ENCODE results near the gene RDH11.
"Not testable (repeated sequence)": the region's sequence is repeated elsewhere in the genome, so short reads cannot be mapped to it uniquely, and the experiment has no call there.

The RDH11 gene

GRCh38 chr14:67704484-67705089, 9.0 kb upstream of the RDH11 start:
- peak in 1 of 3 donors; percentile 14 for DNase-seq (ENCODE audit: low read depth in 3 of 3)

GRCh38 chr14:67703997-67704396, 8.4 kb upstream of the RDH11 start:
- DNase-seq (ENCODE audit: low read depth in 3 of 3), result no peak

- not testable (repeated sequence) for DNase-seq (ENCODE audit: low read depth in 3 of 3)
Observed at GRCh38 chr14:67701492-67701891, 5.9 kb upstream of the RDH11 start, which contains the start of gene RDH12. RDH12 (plus strand) TSS chr14:67701886; CDS start chr14:67722643, 20,757 bp downstream.

- no peak for DNase-seq (ENCODE audit: low read depth in 3 of 3)
Observed at GRCh38 chr14:67698179-67698578, 2.6 kb upstream of the RDH11 start.

GRCh38 chr14:67697006-67697405, 1.4 kb upstream of the RDH11 start:
- no peak for DNase-seq (ENCODE audit: low read depth in 3 of 3)

- peak; percentile 56 to 78 (median 76) for DNase-seq (ENCODE audit: low read depth in 3 of 3)
Observed at GRCh38 chr14:67694791-67695393, 672 bp downstream of the RDH11 start.

- DNase-seq (ENCODE audit: low read depth in 3 of 3), result no peak
Observed at GRCh38 chr14:67690011-67690410, 5.6 kb downstream of the RDH11 start.

- no peak for DNase-seq (ENCODE audit: low read depth in 3 of 3)
Observed at GRCh38 chr14:67683842-67684241, 11.7 kb downstream of the RDH11 start.

GRCh38 chr14:67680941-67681340, 14.6 kb downstream of the RDH11 start:
- no peak for DNase-seq (ENCODE audit: low read depth in 3 of 3)

- DNase-seq (ENCODE audit: low read depth in 3 of 3), result no peak
Observed at GRCh38 chr14:67680121-67680602, 15.4 kb downstream of the RDH11 start.

- DNase-seq (ENCODE audit: low read depth in 3 of 3), result no peak
Observed at GRCh38 chr14:67679006-67679405, 16.6 kb downstream of the RDH11 start.

GRCh38 chr14:67675219-67675582, 20.4 kb downstream of the RDH11 start:
- no peak for DNase-seq (ENCODE audit: low read depth in 3 of 3)

- peak; percentile 50 to 67 (median 58) for DNase-seq (ENCODE audit: low read depth in 3 of 3)
Observed at GRCh38 chr14:67674480-67675218, 20.9 kb downstream of the RDH11 start, which contains the start of gene VTI1B. VTI1B (minus strand) TSS chr14:67674632; CDS start chr14:67674489, 143 bp downstream.

GRCh38 chr14:67674139-67674479, 21.5 kb downstream of the RDH11 start:
- DNase-seq (ENCODE audit: low read depth in 3 of 3), result peak in 1 of 3 donors; percentile 38

GRCh38 chr14:67673451-67673850, 22.1 kb downstream of the RDH11 start:
- no peak for DNase-seq (ENCODE audit: low read depth in 3 of 3)

- DNase-seq (ENCODE audit: low read depth in 3 of 3), result no peak
Observed at GRCh38 chr14:67668559-67668958, 27.0 kb downstream of the RDH11 start.

GRCh38 chr14:67666750-67667449, 28.7 kb downstream of the RDH11 start:
- no peak for DNase-seq (ENCODE audit: low read depth in 3 of 3)

- DNase-seq (ENCODE audit: low read depth in 3 of 3), result no peak
Observed at GRCh38 chr14:67665868-67666267, 29.7 kb downstream of the RDH11 start.

- no peak for DNase-seq (ENCODE audit: low read depth in 3 of 3)
Observed at GRCh38 chr14:67663633-67664032, 31.9 kb downstream of the RDH11 start.

GRCh38 chr14:67653651-67654280, 41.8 kb downstream of the RDH11 start:
- no peak for DNase-seq (ENCODE audit: low read depth in 3 of 3)

GRCh38 chr14:67652189-67652588, 43.4 kb downstream of the RDH11 start:
- no peak for DNase-seq (ENCODE audit: low read depth in 3 of 3)

- DNase-seq (ENCODE audit: low read depth in 3 of 3), result no peak
Observed at GRCh38 chr14:67650694-67651093, 44.9 kb downstream of the RDH11 start.
